ENCODE results near the gene OTUD7B. TPM values are rescaled to one million over a fixed set of nuclear protein-coding genes. Genes with fewer than 3 reads are reported as not detected.

Gene OTUD7B
- total and polyA plus RNA-seq, 10 of the 15 experiments (the other 5 are each of a cell fraction or from before 2014, with no cell fraction given), result 1.7 to 24.9 (median 6.6) TPM

- peak; percentile 100 for ATAC-seq
- no peaks in the 10 kb centered on the region for H3K9me3 ChIP-seq (replicated peaks; ENCODE audit: control insufficient read depth, insufficient read depth, low read length)
- BruUV-seq (replicated peaks), result TSS peak; percentile 92
- H2AFZ ChIP-seq (ENCODE audit: control insufficient read depth, low read depth, low read length), result peak within 1 kb of the TSS; percentile 98
- peaks cover 4% of the 10 kb centered on the region for H3K79me2 ChIP-seq (ENCODE audit: control insufficient read depth, insufficient read depth, low read length)
- FAIRE-seq, result peak; percentile 100
- H3K27ac ChIP-seq (ENCODE audit: control insufficient read depth, insufficient read depth), result peak within 1 kb of the TSS; percentile 80
- H4K20me1 ChIP-seq (ENCODE audit: control insufficient read depth, insufficient read depth), result no peaks in the 10 kb centered on the region
- ChIA-PET RAD21 (ENCODE audit: unreplicated experiment) (interaction anchor here (1.2 kb wide), 1 partner anchor 287 kb away, joined by 4 read pairs; no protein-coding TSS in a partner anchor), SMC1A (ENCODE audit: uncharacterized antibody, unreplicated experiment) (no interaction called here), POLR2A (interaction anchor here (0.5 kb wide), 1 partner anchor 687 kb away, joined by 5 read pairs; no protein-coding TSS in a partner anchor), CTCF (interaction anchor here (1.0 kb wide), 1 partner anchor 12 kb away, joined by 5 read pairs; a partner anchor contains a TSS)
- 28% methylated on average over 65 of the region's 65 CpGs for WGBS (ENCODE audit: insufficient coverage, insufficient replicate concordance, low lambda C conversion rate, missing lambda C conversion rate)
- H3K4me1 ChIP-seq (ENCODE audit: control insufficient read depth, insufficient read depth, low read length), result peaks cover 6% of the 10 kb centered on the region; the same call in 1 of the 2 replicates
- H3K27me3 ChIP-seq (replicated peaks in 1 of 2; ENCODE audit: control insufficient read depth in 2 of 2, insufficient read depth in 2 of 2, low read length in 1 of 2), result no peaks in the 10 kb centered on the region
- no peaks in the 10 kb centered on the region for H3K36me3 ChIP-seq (ENCODE audit: control insufficient read depth in 2 of 2, insufficient read depth in 2 of 2, low read length in 1 of 2)
- peak; percentile 67 for DNase-seq (ENCODE audit: low read depth, low spot score)
- in situ Hi-C loops (cut with MboI) (no loop called here), intact Hi-C loops (cut with micrococcal nuclease; ENCODE audit: unreplicated experiment) (loop anchor here (1.0 kb wide), 1 partner anchor 11 kb away; no protein-coding TSS in a partner anchor)
- H3K4me3 ChIP-seq, result peak within 1 kb of the TSS; percentile 76
- peak within 1 kb of the TSS; percentile 98 for H3K4me2 ChIP-seq (ENCODE audit: control insufficient read depth, insufficient read depth)
- peak within 1 kb of the TSS; percentile 78 for H3K9ac ChIP-seq (ENCODE audit: control insufficient read depth, insufficient read depth, low read length)
- TF ChIP-seq GATAD2B (conservative IDR thresholded peaks at IDR 0.05; ENCODE audit: low read depth) (no peak; the same call in 1 of the 2 replicates), CHD4 (IDR thresholded peaks at IDR 0.05) (no peak), NFYB (IDR thresholded peaks at IDR 0.05; ENCODE audit: insufficient read depth, low read depth, low read length) (0 out of 2 replicates have a peak, but pooled peaks have one; percentile 30), ZBTB11 (CRISPR knock-in tag; IDR thresholded peaks at IDR 0.05) (no peak), SUZ12 (IDR thresholded peaks at IDR 0.05; ENCODE audit: unreplicated experiment) (no peak), RCOR1 (conservative IDR thresholded peaks at IDR 0.05; ENCODE audit: low read depth, low read length) (no peak), MLLT1 (IDR thresholded peaks at IDR 0.05) (0 out of 2 replicates have a peak, but pooled peaks have one; percentile 40), EP300 (IDR thresholded peaks at IDR 0.05; ENCODE audit: borderline replicate concordance in 1 of 2, control insufficient read depth in 1 of 2, low read depth in 2 of 2, low read length in 2 of 2) (no peak), NFIC (IDR thresholded peaks at IDR 0.05; ENCODE audit: low read depth, low read length) (no peak), CBFB (IDR thresholded peaks at IDR 0.05; ENCODE audit: low read depth) (0 out of 2 replicates have a peak, but pooled peaks have one; percentile 49), BMI1 (IDR thresholded peaks at IDR 0.05; ENCODE audit: borderline replicate concordance) (no peak), IRF4 (IDR thresholded peaks at IDR 0.05; ENCODE audit: low read depth, low read length) (peak; percentile 73), PAX8 (IDR thresholded peaks at IDR 0.05) (no peak), MYC (IDR thresholded peaks at IDR 0.05; ENCODE audit: insufficient read depth, insufficient read length, insufficient replicate concordance, low read length, severe bottlenecking) (peak; percentile 24)
Measured at GRCh38 chr1:149899460-149900284, 110.9 kb downstream of the OTUD7B start, which contains the start of gene BOLA1. Gene BOLA1 (plus strand): TSS chr1:149899568. CDS start chr1:149900060, 492 bp downstream.
